ENCODE results near the gene IFT25. TPM values are rescaled to one million over a fixed set of nuclear protein-coding genes. Genes with fewer than 3 reads are reported as not detected.
"Not testable (repeated sequence)": the region's sequence is repeated elsewhere in the genome, so short reads cannot be mapped to it uniquely, and the experiment has no call there.

Gene IFT25
- 10 to 100 TPM; 61.8 to 71.2 TPM for total RNA-seq

DNA sequence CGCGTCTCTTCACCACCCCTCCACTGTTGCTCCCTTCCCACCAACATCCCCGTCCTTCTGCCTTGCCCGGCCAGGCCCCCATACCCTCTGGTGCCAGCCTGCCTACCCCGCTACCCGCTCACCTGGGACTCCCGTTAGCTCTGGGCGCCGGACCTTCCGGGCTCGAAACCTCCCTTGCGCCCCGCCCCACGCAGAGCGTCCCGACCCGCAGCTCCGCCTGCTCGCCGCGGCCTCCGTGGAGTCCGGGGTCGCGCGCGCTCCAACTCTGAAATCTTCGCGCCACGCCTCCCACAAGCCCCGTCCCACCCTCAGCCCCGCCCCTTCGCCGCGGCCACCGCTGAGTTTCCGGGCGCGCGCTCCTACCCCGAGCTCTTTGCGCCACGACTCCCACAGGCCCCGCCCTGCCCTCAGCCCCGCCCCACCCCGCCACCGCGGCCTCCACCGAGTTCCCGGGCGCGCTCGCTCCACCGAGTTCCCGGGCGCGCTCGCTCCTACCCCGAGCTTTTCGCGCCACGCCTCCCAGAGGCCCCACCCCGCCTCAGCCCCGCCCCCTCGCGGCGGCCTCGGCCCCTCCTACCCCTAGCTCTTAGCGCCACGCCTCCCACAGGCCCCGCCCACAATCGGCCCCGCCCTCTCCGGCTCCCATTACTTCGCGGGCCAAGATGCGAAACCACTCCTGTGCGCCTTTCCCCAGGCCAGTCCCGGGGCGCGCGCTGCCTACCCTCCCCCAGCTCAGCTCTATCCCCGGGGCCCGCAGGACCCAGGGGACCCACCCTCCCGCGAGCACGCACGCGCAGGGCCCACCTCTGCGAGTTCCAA lies at the start of gene IFT25:
Gene IFT25 (minus strand): TSS at position 267 of the 819 bp plus-strand sequence. CDS start 5,617 bp downstream, outside the sequence.
- DNase-seq (ENCODE audit: low spot score) (peak; percentile 98), ATAC-seq (peak; percentile 90 to 92)
- Mint-ChIP-seq H3K9me3 (no peaks in the 10 kb centered on the region), H3K36me3 (peaks cover 6% of the 10 kb centered on the region), H3K27ac (peak within 1 kb of the TSS; percentile 92 to 99), H3K4me1 (ENCODE audit: low read depth in 2 of 2) (peaks cover 50 to 60% of the 10 kb centered on the region in 2 donors), H3K4me3 (peak within 1 kb of the TSS; percentile 93), H3K27me3 (no peaks in the 10 kb centered on the region)

DNA sequence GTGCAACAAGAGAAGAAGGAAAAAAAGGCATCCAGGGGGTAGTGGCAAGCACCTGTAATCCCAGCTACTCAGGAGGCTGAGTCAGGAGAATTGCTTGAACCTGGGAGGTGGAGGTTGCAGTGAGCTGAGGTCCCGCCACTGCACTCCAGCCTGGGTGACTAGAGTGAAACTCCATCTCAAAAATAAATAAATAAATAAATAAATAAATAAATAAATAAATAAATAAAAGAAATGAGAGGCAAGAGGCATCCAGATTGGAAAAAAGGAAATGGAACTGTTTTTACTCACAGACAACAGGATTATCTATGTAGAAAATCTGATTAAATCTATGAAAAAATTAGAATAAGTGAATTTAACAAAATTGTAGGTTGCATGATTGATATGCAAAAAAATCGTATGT lies 49.0 kb upstream of the IFT25 start:
- H3K9me3 Mint-ChIP-seq; H3K27me3 Mint-ChIP-seq; H3K36me3 Mint-ChIP-seq; H3K4me3 Mint-ChIP-seq; H3K4me1 Mint-ChIP-seq (ENCODE audit: low read depth in 2 of 2); ATAC-seq; DNase-seq (ENCODE audit: low spot score); H3K27ac Mint-ChIP-seq: not testable (repeated sequence)

DNA sequence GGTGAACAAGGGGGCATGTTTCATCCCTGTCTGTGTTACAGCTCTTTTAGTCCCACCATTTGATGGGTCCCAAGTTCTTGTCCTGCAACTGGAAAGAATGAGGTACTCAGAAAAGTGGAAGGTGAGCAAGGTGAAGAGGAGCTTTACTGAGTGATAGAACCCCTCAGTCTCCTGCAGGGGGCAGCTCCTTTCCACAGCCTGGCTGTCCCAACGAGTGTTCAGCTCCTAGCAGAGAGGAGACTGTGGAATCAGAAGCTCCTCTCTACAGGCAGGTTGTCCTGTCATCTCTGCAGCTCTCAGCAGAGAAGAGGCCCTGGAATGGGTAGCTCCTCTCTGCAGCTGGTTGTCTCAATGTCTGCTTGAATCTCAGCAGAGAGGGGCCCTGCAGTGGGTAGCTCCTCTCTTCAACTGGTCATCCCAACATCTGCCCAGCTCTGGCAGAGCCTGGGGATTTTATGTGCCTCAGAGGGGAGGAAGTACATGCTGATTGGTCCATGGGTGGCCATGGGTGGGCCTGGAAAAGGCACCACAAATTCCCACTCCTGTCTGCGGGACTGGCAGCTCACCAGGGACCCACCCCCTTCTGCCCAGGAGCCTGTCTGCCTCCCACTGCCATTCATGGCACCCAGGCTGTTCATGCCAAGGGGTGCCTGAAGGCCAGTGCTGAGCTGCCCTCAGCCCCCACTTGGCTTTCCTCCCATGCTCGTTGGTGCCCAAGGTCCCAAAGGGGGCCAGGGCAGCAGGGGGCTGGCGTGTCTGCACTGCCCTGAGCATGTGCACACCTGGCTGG lies 46.8 kb upstream of the IFT25 start:
- Mint-ChIP-seq H3K36me3 (no peaks in the 10 kb centered on the region), H3K4me1 (ENCODE audit: low read depth in 2 of 2) (peaks cover 0 to 4% of the 10 kb centered on the region in 2 donors), H3K9me3 (no peaks in the 10 kb centered on the region), H3K4me3 (no peak overlapping the region), H3K27me3 (peaks cover 0 to 2% of the 10 kb centered on the region in 2 donors), H3K27ac (no peak overlapping the region)
- DNase-seq (ENCODE audit: low spot score) (no peak), ATAC-seq (peak in 1 of 2 donors; percentile 27)

DNA sequence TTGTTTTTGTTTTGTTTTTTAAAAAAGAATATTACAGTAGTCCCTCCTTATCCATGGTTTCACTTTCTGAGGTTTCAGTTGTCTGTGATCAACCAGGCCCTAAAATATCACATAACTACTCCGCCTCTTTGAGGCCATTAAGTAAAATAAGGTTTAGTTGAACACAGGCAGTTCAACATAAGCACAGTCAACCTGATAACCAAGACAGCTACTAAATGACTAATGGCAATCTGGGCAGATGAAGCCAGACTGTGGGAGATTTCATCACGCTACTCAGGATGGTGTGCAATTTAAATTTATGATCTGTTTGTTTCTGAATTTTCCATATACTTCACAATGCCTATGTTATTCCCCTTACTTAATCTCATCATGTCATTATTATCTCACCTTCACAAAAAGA lies 42.4 kb upstream of the IFT25 start:
- H3K4me1 Mint-ChIP-seq (ENCODE audit: low read depth in 2 of 2), result peaks cover 0 to 4% of the 10 kb centered on the region in 2 donors
- no peaks in the 10 kb centered on the region for H3K9me3 Mint-ChIP-seq
- no peaks in the 10 kb centered on the region for H3K27me3 Mint-ChIP-seq
- H3K4me3 Mint-ChIP-seq, result no peak overlapping the region
- H3K36me3 Mint-ChIP-seq, result no peaks in the 10 kb centered on the region
- no peak overlapping the region for H3K27ac Mint-ChIP-seq
- ATAC-seq, result peak in 1 of 2 donors; percentile 70
- no peak for DNase-seq (ENCODE audit: low spot score)

DNA sequence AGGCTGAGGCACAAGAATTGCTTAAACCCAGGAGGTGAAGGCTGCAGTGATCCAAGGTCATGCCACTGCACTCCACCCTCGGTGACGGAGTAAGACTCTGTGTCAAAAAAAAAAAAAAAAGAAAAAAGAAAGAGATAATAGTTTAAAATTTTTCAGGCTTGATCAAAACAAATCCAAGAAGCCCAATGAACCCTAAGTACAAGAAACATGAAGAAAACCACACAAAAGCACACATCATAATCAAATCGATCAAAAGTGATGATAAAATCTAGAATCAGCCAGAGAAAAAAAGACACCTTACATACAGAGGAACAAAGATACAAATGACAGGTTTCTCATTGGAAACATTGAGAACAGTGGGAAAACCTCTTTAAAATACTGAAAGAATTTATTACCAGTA lies 41.0 kb upstream of the IFT25 start:
- ATAC-seq, result no peak
- Mint-ChIP-seq H3K4me3 (no peak overlapping the region), H3K4me1 (ENCODE audit: low read depth in 2 of 2) (peaks cover 0 to 4% of the 10 kb centered on the region in 2 donors), H3K27ac (no peak overlapping the region), H3K36me3 (no peaks in the 10 kb centered on the region), H3K9me3 (no peaks in the 10 kb centered on the region), H3K27me3 (peaks cover 5 to 8% of the 10 kb centered on the region in 2 donors)
- DNase-seq (ENCODE audit: low spot score), result no peak

DNA sequence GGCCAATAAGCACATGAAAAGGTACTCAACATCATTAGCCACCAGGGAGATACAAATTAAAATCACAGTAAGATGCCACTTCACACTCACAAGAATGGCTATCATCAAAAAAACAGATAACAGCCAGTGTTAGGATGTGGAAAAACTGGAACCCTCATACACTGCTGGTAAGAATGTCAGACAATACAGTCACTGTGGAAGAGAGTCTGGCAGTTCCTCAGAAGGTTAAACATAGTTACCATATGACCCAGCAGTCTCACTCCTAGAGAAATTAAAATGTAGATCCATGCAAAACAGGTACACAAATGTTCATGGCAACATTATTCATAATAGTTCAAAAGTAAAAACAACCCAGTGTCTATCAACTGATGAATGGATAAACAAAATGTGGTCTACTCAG lies 39.2 kb upstream of the IFT25 start:
- DNase-seq (ENCODE audit: low spot score), result no peak
- Mint-ChIP-seq H3K27me3 (peaks cover 5 to 8% of the 10 kb centered on the region in 2 donors), H3K9me3 (no peaks in the 10 kb centered on the region), H3K4me1 (ENCODE audit: low read depth in 2 of 2) (peaks cover 0 to 4% of the 10 kb centered on the region in 2 donors), H3K36me3 (no peaks in the 10 kb centered on the region), H3K4me3 (no peak overlapping the region), H3K27ac (no peak overlapping the region)
- no peak for ATAC-seq

DNA sequence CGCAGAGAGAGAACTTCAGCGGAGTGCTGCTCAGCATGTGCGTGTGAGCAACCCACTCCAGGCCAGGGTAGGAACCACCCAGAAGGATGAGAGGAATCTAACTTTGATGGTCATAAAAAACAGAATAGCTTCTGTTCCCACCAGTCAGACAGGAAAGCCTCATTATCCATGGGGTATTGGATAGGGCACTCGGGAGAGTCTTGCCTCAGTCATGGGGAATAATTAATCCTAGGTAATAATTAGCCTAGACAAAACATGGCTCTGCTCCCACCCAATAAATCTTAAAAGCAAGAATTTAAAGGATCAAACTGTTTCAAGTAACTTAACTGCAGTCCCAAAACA lies 37.2 kb upstream of the IFT25 start:
- no peaks in the 10 kb centered on the region for H3K9me3 Mint-ChIP-seq
- no peak overlapping the region for H3K27ac Mint-ChIP-seq
- H3K4me1 Mint-ChIP-seq (ENCODE audit: low read depth in 2 of 2), result no peaks in the 10 kb centered on the region
- no peaks in the 10 kb centered on the region for H3K36me3 Mint-ChIP-seq
- DNase-seq (ENCODE audit: low spot score), result no peak
- no peak for ATAC-seq
- H3K27me3 Mint-ChIP-seq, result peaks cover 5 to 8% of the 10 kb centered on the region in 2 donors
- H3K4me3 Mint-ChIP-seq, result no peak overlapping the region

DNA sequence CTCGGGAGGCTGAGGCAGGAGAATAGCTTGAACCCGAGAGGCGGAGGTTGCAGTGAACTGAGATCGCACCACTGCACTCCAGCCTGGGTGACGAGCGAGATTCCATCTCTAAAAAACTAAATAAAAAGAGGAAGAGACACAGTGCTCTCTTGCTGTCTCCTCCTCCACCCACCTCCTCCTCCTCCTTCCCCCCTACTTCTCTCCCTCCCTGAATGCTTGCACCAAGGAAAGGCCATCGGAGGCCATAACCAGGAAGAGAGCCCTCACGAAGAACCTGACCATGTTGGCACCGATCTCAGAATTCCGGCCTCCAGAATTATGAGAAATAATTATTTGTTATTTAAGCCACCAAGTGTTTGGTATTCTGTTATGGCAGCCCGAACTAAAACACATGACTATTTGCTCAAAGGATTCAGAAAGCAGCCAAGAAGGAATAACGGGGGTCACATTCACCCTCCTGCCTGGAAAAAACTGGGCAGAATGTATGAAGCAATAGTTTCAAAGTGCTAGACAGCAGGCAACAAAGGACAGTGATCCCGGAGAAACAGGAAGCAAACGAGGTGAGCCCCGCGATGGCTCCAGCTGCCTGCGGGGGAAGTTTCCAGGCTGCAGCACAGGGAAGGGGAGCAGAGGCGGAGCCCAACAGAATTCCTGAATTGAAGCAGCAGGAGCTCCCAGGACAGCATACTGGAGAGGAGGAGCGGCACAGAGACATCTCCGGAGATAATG lies 36.7 kb upstream of the IFT25 start:
- Mint-ChIP-seq H3K27ac (no peak overlapping the region), H3K27me3 (peaks cover 5 to 8% of the 10 kb centered on the region in 2 donors), H3K4me1 (ENCODE audit: low read depth in 2 of 2) (no peaks in the 10 kb centered on the region), H3K9me3 (no peaks in the 10 kb centered on the region), H3K4me3 (no peak overlapping the region), H3K36me3 (no peaks in the 10 kb centered on the region)
- ATAC-seq, result no peak
- DNase-seq (ENCODE audit: low spot score), result no peak

DNA sequence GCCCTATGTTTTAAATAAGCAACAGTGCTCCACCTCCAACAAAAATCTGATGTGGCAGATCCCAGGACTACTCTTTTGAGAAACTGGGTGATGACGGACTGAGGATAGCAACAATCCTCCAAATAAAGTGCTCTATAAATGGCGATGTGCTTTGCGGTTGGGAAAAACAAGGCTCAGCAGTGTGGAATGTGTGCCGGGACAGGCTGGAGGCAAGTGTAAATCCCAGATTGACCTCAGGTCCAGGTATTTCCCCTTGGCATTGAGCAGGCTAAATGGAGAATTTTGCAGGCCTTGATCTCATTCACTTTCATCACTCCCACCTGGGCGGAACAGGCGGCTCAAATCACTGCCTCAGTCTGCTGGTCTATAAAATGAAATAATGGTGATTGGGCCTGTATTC lies 35.7 kb upstream of the IFT25 start:
- Mint-ChIP-seq H3K27me3 (peaks cover 5 to 8% of the 10 kb centered on the region in 2 donors), H3K9me3 (no peaks in the 10 kb centered on the region), H3K4me3 (no peak overlapping the region), H3K36me3 (no peaks in the 10 kb centered on the region), H3K4me1 (ENCODE audit: low read depth in 2 of 2) (no peaks in the 10 kb centered on the region), H3K27ac (no peak overlapping the region)
- ATAC-seq (no peak), DNase-seq (ENCODE audit: low spot score) (no peak)

DNA sequence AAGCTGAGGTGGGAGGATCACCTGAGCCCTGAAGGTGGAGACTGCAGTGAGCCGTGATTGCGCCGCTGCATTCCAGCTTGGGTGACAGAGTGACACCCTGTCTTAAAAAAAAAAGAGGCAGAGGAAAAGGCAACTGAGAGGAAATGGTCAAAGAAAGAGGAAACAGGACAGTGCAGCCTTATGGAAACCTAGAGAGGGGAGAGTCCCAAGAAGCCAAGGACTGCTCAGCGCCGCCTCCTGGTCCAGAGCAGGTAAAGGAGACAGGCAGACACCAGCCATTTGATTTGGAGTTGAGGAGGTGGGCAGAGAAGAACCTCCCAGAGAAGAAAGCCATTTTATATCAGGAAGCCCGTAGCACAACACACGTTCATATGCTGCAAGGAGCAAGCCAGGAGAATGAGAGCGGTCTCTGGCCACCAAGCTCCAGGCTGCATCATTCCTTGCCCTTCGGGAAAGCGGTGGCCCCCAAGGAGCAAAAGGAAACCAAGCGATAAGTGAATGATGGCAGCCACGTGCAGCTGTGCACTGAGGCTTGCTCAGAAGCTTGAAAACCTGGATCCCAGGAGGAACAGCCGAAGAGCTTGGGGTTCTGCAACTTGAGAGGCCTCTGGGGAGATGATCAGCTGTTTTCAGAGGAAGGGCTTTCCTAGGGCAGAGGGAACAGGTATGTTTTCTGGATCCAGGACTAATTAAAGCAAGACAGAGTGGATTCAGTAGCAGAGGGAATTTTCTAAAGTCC lies 34.4 kb upstream of the IFT25 start:
- Mint-ChIP-seq H3K4me1 (ENCODE audit: low read depth in 2 of 2) (no peaks in the 10 kb centered on the region), H3K4me3 (no peak overlapping the region), H3K9me3 (no peaks in the 10 kb centered on the region), H3K27me3 (peaks cover 5 to 8% of the 10 kb centered on the region in 2 donors), H3K27ac (no peak overlapping the region), H3K36me3 (no peaks in the 10 kb centered on the region)
- DNase-seq (ENCODE audit: low spot score) (no peak), ATAC-seq (no peak)

DNA sequence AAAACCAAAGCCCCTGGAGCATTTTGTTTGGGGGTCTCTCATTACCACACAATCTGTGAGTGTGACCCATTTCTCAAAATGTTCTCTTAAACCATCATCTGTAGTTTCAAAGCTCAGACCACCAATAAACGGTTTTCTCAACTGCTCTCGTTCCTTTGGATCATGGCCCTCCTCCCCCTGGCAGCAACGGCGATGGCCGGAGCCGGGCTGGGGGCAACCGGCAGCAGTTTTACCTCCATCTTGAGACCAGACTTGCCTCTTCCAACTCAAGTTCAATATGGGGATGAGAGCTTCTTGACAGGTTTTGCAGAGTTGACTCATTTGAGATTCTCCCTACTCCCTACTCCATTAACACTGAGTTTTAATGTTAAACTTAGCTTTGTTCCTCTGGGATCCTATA lies 30.4 kb upstream of the IFT25 start:
- no peaks in the 10 kb centered on the region for H3K4me1 Mint-ChIP-seq (ENCODE audit: low read depth in 2 of 2)
- H3K9me3 Mint-ChIP-seq, result no peaks in the 10 kb centered on the region
- no peak overlapping the region for H3K27ac Mint-ChIP-seq
- H3K36me3 Mint-ChIP-seq, result no peaks in the 10 kb centered on the region
- DNase-seq (ENCODE audit: low spot score), result no peak
- H3K27me3 Mint-ChIP-seq, result no peaks in the 10 kb centered on the region
- no peak overlapping the region for H3K4me3 Mint-ChIP-seq
- ATAC-seq, result no peak

DNA sequence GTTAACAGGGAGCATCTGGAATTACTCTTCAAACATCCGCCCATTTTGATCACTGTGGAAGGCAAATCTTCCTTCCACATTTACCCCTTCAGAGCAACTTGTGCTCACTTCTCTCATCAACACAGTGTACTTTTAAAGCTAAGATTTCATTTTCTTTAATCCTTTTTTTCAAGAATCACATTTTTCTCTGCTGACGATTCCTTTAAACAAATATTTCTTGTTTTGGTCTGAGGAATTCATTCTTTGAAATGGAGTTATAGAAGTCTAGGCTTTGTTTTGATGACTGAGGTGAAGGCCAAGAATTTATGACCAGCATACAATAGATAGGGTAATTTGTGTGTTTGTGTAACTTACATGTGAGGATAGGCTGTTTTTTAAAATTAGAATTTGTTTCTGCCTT lies 26.2 kb upstream of the IFT25 start:
- ATAC-seq, result no peak
- Mint-ChIP-seq H3K36me3 (peaks cover under 1% of the 10 kb centered on the region), H3K27me3 (no peaks in the 10 kb centered on the region), H3K27ac (no peak overlapping the region), H3K9me3 (no peaks in the 10 kb centered on the region), H3K4me1 (ENCODE audit: low read depth in 2 of 2) (no peaks in the 10 kb centered on the region), H3K4me3 (no peak overlapping the region)
- no peak for DNase-seq (ENCODE audit: low spot score)

DNA sequence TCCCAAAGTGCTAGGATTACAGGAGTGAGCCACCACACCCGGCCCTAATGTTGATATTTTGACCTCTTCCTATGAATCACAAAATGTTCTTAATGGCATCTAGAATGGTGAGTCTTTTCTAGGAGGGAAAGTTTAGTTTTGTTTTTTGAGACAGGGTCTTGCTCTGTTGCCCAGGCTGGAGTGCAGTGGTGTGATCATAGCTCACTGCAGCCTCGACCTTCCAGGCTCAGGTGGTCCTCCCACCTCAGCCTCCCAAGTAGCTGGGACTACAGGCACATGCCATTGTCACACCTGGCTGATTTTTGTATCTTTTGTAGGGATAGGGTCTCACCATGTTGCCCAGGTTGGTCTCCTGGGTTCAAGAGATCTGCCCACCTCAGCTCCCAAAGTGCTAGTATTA lies 23.8 kb upstream of the IFT25 start:
- H3K27ac Mint-ChIP-seq; ATAC-seq; H3K4me1 Mint-ChIP-seq (ENCODE audit: low read depth in 2 of 2); DNase-seq (ENCODE audit: low spot score); H3K4me3 Mint-ChIP-seq; H3K9me3 Mint-ChIP-seq; H3K27me3 Mint-ChIP-seq; H3K36me3 Mint-ChIP-seq: not testable (repeated sequence)

Data from natural killer cell treated with Interleukin-12 subunit alpha and Interleukin-12 subunit beta and Interleukin-15 and Interleukin-18, amount 100 ng/mL, for 72 hours (primary cell).